ENCODE results near the gene BANK1. TPM values are rescaled to one million over a fixed set of nuclear protein-coding genes. Genes with fewer than 3 reads are reported as not detected.
"Not testable (repeated sequence)": the region's sequence is repeated elsewhere in the genome, so short reads cannot be mapped to it uniquely, and the experiment has no call there.

BANK1 gene
- polyA plus RNA-seq, 1 donor: 0.63 TPM

DNA sequence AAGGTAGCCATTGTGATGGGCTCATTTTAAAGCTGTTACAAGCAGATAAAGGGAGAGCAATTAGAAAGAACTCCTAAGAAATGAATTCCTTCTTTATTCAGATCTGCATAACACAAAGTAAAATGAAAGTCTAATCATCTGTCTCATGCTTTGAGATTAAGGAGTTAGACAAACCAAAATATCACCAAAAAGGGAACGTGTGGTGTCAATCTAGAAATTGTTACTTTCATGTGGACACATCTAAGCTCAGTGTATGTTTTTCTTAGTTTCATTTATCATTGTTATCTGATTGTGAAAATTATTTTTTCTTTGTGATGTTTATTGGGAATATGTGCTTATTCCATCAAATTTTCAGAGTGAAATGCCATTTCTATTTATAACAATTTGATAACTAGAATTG is 80.3 kb downstream of the BANK1 start:
- H3K36me3 ChIP-seq (ENCODE audit: control insufficient read depth, insufficient read depth, low read length): no peaks in the 10 kb centered on the region
- H3K27me3 ChIP-seq (ENCODE audit: control insufficient read depth, insufficient read depth, low read length): no peaks in the 10 kb centered on the region
- DNase-seq: no peak
- H3K9me3 ChIP-seq (ENCODE audit: control insufficient read depth, low read depth, low read length): no peaks in the 10 kb centered on the region
- no peak overlapping the region for H3K4me3 ChIP-seq (ENCODE audit: low read length)
- no CpG with 5 or more reads among the region's 1 CpG for WGBS (ENCODE audit: insufficient coverage, low lambda C conversion rate)
- H3K4me1 ChIP-seq (ENCODE audit: control insufficient read depth, insufficient read depth, low read length): no peaks in the 10 kb centered on the region
- H3K27ac ChIP-seq (ENCODE audit: low read length): no peak overlapping the region

- Histone ChIP-seq H3K36me3 (ENCODE audit: control insufficient read depth, insufficient read depth, low read length) (no peaks in the 10 kb centered on the region), H3K27ac (ENCODE audit: low read length) (no peak overlapping the region), H3K27me3 (ENCODE audit: control insufficient read depth, insufficient read depth, low read length) (no peaks in the 10 kb centered on the region), H3K4me1 (ENCODE audit: control insufficient read depth, insufficient read depth, low read length) (no peaks in the 10 kb centered on the region), H3K4me3 (ENCODE audit: low read length) (no peak overlapping the region), H3K9me3 (ENCODE audit: control insufficient read depth, low read depth, low read length) (no peaks in the 10 kb centered on the region)
- no CpG with 5 or more reads among the region's 2 CpGs for WGBS (ENCODE audit: insufficient coverage, low lambda C conversion rate)
- DNase-seq: no peak
Measured at GRCh38 chr4:101871962-101872676, 81.6 kb downstream of the BANK1 start.

DNA sequence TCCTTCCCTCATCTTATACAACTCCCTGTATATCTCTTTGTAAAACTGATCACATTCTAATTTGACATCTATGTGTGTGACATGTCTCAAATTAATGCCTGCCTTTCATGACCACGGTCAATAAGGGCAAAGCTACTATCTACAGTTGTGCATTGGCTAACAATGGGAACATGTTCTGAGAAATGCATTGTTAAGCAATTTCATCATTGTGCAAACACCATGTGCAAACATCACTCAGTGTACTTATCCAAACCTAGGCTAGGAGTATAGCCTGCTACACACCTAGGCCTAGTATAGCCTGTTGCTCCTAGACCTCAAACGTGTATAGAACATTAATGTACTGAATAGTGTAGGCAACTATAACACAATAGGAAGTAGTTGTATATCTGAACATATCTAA is 95.0 kb downstream of the BANK1 start:
- no CpG with 5 or more reads among the region's 2 CpGs for WGBS (ENCODE audit: insufficient coverage, low lambda C conversion rate)
- DNase-seq: peak in 1 of 2 donors; percentile 3

DNA sequence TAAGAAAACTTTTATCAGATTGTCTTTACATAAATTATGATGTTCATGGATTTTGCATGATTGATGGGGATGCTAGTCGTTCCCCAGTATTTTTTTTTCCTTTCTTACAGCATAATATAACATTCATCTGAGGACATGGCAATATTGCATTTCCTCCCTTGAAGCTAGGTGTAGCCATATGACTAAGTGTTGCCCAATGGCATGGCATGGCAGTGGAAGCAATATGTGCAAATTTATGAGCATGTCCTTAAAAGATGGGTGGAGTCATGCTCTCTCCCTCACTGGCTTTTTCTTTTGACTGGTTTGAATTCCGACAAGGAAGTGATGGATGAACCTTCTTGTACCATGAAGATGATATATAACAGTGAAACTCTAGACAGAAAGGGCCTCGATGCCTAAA is 96.3 kb downstream of the BANK1 start:
- Histone ChIP-seq H3K36me3 (ENCODE audit: control insufficient read depth, insufficient read depth, low read length) (no peaks in the 10 kb centered on the region), H3K9me3 (ENCODE audit: control insufficient read depth, low read depth, low read length) (no peaks in the 10 kb centered on the region), H3K27me3 (ENCODE audit: control insufficient read depth, insufficient read depth, low read length) (no peaks in the 10 kb centered on the region), H3K4me1 (ENCODE audit: control insufficient read depth, insufficient read depth, low read length) (no peaks in the 10 kb centered on the region), H3K27ac (ENCODE audit: low read length) (no peak overlapping the region), H3K4me3 (ENCODE audit: low read length) (no peak overlapping the region)
- 100% methylated on average over 2 of the region's 3 CpGs for WGBS (ENCODE audit: insufficient coverage, low lambda C conversion rate)
- no peak for DNase-seq

More for the DNA sequence above, 95.0 kb downstream of the BANK1 start:
- Histone ChIP-seq H3K27ac (ENCODE audit: low read length) (no peak overlapping the region), H3K27me3 (ENCODE audit: control insufficient read depth, insufficient read depth, low read length) (no peaks in the 10 kb centered on the region), H3K4me3 (ENCODE audit: low read length) (no peak overlapping the region), H3K4me1 (ENCODE audit: control insufficient read depth, insufficient read depth, low read length) (no peaks in the 10 kb centered on the region), H3K9me3 (ENCODE audit: control insufficient read depth, low read depth, low read length) (no peaks in the 10 kb centered on the region), H3K36me3 (ENCODE audit: control insufficient read depth, insufficient read depth, low read length) (no peaks in the 10 kb centered on the region)

- Histone ChIP-seq H3K4me3 (ENCODE audit: low read length) (no peak overlapping the region), H3K27me3 (ENCODE audit: control insufficient read depth, insufficient read depth, low read length) (no peaks in the 10 kb centered on the region), H3K27ac (ENCODE audit: low read length) (no peak overlapping the region), H3K36me3 (ENCODE audit: control insufficient read depth, insufficient read depth, low read length) (no peaks in the 10 kb centered on the region), H3K9me3 (ENCODE audit: control insufficient read depth, low read depth, low read length) (no peaks in the 10 kb centered on the region), H3K4me1 (ENCODE audit: control insufficient read depth, insufficient read depth, low read length) (no peaks in the 10 kb centered on the region)
- WGBS (ENCODE audit: insufficient coverage, low lambda C conversion rate): 70% methylated on average over 2 of the region's 4 CpGs
- no peak for DNase-seq
Measured at GRCh38 chr4:101888472-101888871, 97.9 kb downstream of the BANK1 start.

DNA sequence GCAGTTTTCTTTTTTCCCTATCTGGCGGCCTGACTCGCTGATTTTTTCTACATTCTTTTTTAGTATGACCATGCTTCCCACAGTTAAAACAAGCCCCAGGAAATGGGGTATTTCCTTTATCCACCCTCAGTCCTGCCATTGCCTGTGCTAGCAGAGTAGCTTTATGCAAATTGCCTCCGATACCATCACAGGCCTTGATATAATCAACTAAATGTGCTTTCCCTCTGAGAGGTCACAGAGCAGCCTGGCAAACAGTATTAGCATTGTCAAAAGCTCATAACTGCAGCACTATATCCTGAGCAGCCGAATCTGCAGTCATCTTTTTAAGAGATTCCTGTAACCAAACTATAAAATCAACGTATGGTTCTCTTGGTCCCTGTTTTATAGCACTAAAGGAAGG is 115.0 kb downstream of the BANK1 start:
- not testable (repeated sequence) for H3K4me3 ChIP-seq (ENCODE audit: low read length); H3K27ac ChIP-seq (ENCODE audit: low read length); H3K9me3 ChIP-seq (ENCODE audit: control insufficient read depth, low read depth, low read length); DNase-seq; H3K4me1 ChIP-seq (ENCODE audit: control insufficient read depth, insufficient read depth, low read length); H3K36me3 ChIP-seq (ENCODE audit: control insufficient read depth, insufficient read depth, low read length); H3K27me3 ChIP-seq (ENCODE audit: control insufficient read depth, insufficient read depth, low read length)
- 81% methylated on average over 3 of the region's 5 CpGs for WGBS (ENCODE audit: insufficient coverage, low lambda C conversion rate)

DNA sequence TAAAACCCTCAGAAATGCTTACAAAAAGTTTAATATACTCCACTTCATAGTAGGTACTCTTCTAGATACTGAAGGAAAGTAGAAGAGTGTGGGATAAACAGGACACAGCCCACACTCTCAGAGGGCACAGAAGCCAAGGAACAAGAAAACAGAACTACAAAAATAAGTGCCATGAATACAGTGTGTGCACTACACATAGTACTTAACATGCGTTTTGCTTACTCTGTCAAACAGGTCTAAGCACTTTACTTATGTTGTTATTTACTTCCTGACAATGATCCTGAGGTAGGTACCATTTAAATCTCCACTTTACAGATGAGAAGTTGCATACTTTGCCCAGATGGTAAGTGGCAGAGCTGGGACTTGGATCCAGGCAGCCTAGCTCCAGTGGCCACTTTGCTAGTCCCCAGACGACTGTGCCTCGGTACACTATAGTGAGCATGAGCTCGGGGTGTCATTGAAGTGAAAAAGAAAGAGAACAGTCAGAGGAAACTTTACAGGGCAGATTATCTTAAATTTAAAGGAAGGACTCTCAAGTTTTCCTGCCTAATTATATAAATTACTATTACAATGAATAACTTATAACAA is 120.3 kb downstream of the BANK1 start:
- H3K27me3 ChIP-seq (ENCODE audit: control insufficient read depth, insufficient read depth, low read length): no peaks in the 10 kb centered on the region
- no peaks in the 10 kb centered on the region for H3K36me3 ChIP-seq (ENCODE audit: control insufficient read depth, insufficient read depth, low read length)
- no peak overlapping the region for H3K4me3 ChIP-seq (ENCODE audit: low read length)
- 100% methylated on average over 1 of the region's 4 CpGs for WGBS (ENCODE audit: insufficient coverage, low lambda C conversion rate)
- no peaks in the 10 kb centered on the region for H3K9me3 ChIP-seq (ENCODE audit: control insufficient read depth, low read depth, low read length)
- H3K27ac ChIP-seq (ENCODE audit: low read length): no peak overlapping the region
- no peaks in the 10 kb centered on the region for H3K4me1 ChIP-seq (ENCODE audit: control insufficient read depth, insufficient read depth, low read length)
- no peak for DNase-seq

- Histone ChIP-seq H3K4me1 (ENCODE audit: control insufficient read depth, insufficient read depth, low read length) (no peaks in the 10 kb centered on the region), H3K27ac (ENCODE audit: low read length) (no peak overlapping the region), H3K4me3 (ENCODE audit: low read length) (no peak overlapping the region), H3K9me3 (ENCODE audit: control insufficient read depth, low read depth, low read length) (no peaks in the 10 kb centered on the region), H3K36me3 (ENCODE audit: control insufficient read depth, insufficient read depth, low read length) (no peaks in the 10 kb centered on the region), H3K27me3 (ENCODE audit: control insufficient read depth, insufficient read depth, low read length) (no peaks in the 10 kb centered on the region)
- no peak for DNase-seq
Measured at GRCh38 chr4:101911616-101912015, 121.1 kb downstream of the BANK1 start.

DNA sequence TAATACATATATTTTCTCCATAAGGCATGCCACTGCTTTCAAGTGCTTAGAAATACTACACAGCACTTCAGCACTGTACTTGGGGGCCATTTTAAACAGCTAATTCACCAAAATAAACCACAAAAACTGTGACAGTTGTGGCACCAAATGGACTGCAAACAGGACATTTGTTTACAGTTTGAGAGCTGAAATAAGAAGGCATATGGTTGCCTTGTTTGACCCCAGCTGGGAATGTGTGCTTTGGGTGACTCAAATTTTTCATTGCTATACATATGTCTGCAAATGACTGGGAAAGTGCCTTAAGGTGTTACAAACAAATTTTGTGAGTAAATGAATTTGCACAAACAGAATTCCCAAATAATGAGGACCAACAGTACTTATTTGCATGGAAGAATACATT is 124.2 kb downstream of the BANK1 start:
- Histone ChIP-seq H3K4me3 (ENCODE audit: low read length) (no peak overlapping the region), H3K27ac (ENCODE audit: low read length) (no peak overlapping the region), H3K36me3 (ENCODE audit: control insufficient read depth, insufficient read depth, low read length) (no peaks in the 10 kb centered on the region), H3K4me1 (ENCODE audit: control insufficient read depth, insufficient read depth, low read length) (no peaks in the 10 kb centered on the region), H3K9me3 (ENCODE audit: control insufficient read depth, low read depth, low read length) (no peaks in the 10 kb centered on the region), H3K27me3 (ENCODE audit: control insufficient read depth, insufficient read depth, low read length) (no peaks in the 10 kb centered on the region)
- no peak for DNase-seq

- H3K27ac ChIP-seq (ENCODE audit: low read length): no peak overlapping the region
- no CpG with 5 or more reads among the region's 4 CpGs for WGBS (ENCODE audit: insufficient coverage, low lambda C conversion rate)
- no peaks in the 10 kb centered on the region for H3K4me1 ChIP-seq (ENCODE audit: control insufficient read depth, insufficient read depth, low read length)
- H3K9me3 ChIP-seq (ENCODE audit: control insufficient read depth, low read depth, low read length): no peaks in the 10 kb centered on the region
- no peak for DNase-seq
- no peaks in the 10 kb centered on the region for H3K27me3 ChIP-seq (ENCODE audit: control insufficient read depth, insufficient read depth, low read length)
- no peaks in the 10 kb centered on the region for H3K36me3 ChIP-seq (ENCODE audit: control insufficient read depth, insufficient read depth, low read length)
- H3K4me3 ChIP-seq (ENCODE audit: low read length): no peak overlapping the region
Measured at GRCh38 chr4:101919373-101919977, 128.9 kb downstream of the BANK1 start.

GRCh38 chr4:101921370-101921769 is 130.8 kb downstream of the BANK1 start:
- no peaks in the 10 kb centered on the region for H3K4me1 ChIP-seq (ENCODE audit: control insufficient read depth, insufficient read depth, low read length)
- no peaks in the 10 kb centered on the region for H3K9me3 ChIP-seq (ENCODE audit: control insufficient read depth, low read depth, low read length)
- no peak overlapping the region for H3K27ac ChIP-seq (ENCODE audit: low read length)
- H3K4me3 ChIP-seq (ENCODE audit: low read length): no peak overlapping the region
- H3K27me3 ChIP-seq (ENCODE audit: control insufficient read depth, insufficient read depth, low read length): no peaks in the 10 kb centered on the region
- H3K36me3 ChIP-seq (ENCODE audit: control insufficient read depth, insufficient read depth, low read length): no peaks in the 10 kb centered on the region
- no peak for DNase-seq
- WGBS (ENCODE audit: insufficient coverage, low lambda C conversion rate): 6% methylated on average over 2 of the region's 3 CpGs
